ENCODE results near the gene RGS9BP.
A peak's percentile ranks its signal among the peaks of the same experiment; 100 is the strongest.

Gene RGS9BP

DNA sequence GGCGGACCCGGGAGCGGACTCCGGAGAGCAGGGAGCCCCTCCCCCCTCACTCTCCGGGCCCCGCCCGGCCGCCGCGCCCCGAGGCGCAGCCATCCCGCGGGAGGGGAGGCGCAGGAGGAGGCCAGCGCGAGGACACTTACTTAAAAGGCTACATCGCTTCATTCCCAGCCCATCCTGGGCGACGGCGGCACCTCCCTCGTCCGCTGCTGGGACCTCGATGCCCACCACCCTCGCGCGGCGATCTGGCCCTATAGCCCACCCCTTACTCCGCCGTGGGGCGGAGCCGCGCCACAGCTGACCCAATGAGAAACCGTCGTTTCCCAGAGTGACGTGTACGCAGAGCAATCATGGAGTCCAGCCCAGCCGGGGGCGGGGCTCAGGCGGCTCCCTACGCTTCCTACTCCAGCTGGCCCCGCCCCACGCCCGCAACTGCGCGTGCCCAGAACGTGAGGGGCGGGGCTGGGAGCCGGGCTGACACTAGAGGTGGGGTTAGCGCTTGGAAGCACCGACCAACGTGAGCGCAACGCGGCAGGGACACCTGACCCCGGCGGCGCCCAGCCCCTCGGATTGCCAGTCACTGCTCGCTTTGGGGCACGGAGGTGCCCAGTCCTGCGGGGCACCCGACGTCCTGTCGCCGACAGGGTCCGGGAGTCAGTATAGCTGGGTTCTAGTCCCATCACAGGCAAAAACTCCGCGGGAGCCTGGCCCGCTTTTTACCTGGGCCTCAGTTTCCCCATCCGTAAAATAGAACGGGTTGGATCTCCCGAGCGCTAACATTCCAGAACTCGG, 523 bp upstream of the RGS9BP start, which contains the start of gene ANKRD27:
TSS of gene ANKRD27 (minus strand) at position 250 of the 789 bp plus-strand sequence. CDS start 16,165 bp downstream, outside the sequence.
- TF ChIP-seq REST (IDR thresholded peaks at IDR 0.05; ENCODE audit: insufficient read depth in 1 of 2, low read depth in 2 of 2, low read length in 2 of 2) (no peak), POLR2AphosphoS5 (IDR thresholded peaks at IDR 0.05; ENCODE audit: low read depth, low read length) (no peak; the same call in 1 of the 2 replicates), FOXP2 (optimal IDR thresholded peaks at IDR 0.05; ENCODE audit: borderline replicate concordance, extremely low read depth, extremely low read length, insufficient read depth) (peak; percentile 6), TAF1 (IDR thresholded peaks at IDR 0.05; ENCODE audit: borderline replicate concordance, insufficient read depth, low read length) (peak; percentile 60; the same call in 1 of the 2 replicates), SIN3A (IDR thresholded peaks at IDR 0.05; ENCODE audit: borderline replicate concordance, insufficient read depth, low read length) (no peak)

GRCh38 chr19:32676186-32676894, 692 bp downstream of the RGS9BP start:
- TF ChIP-seq REST (IDR thresholded peaks at IDR 0.05; ENCODE audit: insufficient read depth in 1 of 2, low read depth in 2 of 2, low read length in 2 of 2) (no peak), SIN3A (IDR thresholded peaks at IDR 0.05; ENCODE audit: borderline replicate concordance, insufficient read depth, low read length) (no peak), FOXP2 (optimal IDR thresholded peaks at IDR 0.05; ENCODE audit: borderline replicate concordance, extremely low read depth, extremely low read length, insufficient read depth) (no peak), TAF1 (IDR thresholded peaks at IDR 0.05; ENCODE audit: borderline replicate concordance, insufficient read depth, low read length) (no peak), POLR2AphosphoS5 (IDR thresholded peaks at IDR 0.05; ENCODE audit: low read depth, low read length) (no peak)

GRCh38 chr19:32676895-32677359, 1.3 kb downstream of the RGS9BP start:
- TF ChIP-seq TAF1 (IDR thresholded peaks at IDR 0.05; ENCODE audit: borderline replicate concordance, insufficient read depth, low read length) (no peak), POLR2AphosphoS5 (IDR thresholded peaks at IDR 0.05; ENCODE audit: low read depth, low read length) (no peak), FOXP2 (optimal IDR thresholded peaks at IDR 0.05; ENCODE audit: borderline replicate concordance, extremely low read depth, extremely low read length, insufficient read depth) (no peak), SIN3A (IDR thresholded peaks at IDR 0.05; ENCODE audit: borderline replicate concordance, insufficient read depth, low read length) (no peak), REST (IDR thresholded peaks at IDR 0.05; ENCODE audit: insufficient read depth in 1 of 2, low read depth in 2 of 2, low read length in 2 of 2) (no peak)

DNA sequence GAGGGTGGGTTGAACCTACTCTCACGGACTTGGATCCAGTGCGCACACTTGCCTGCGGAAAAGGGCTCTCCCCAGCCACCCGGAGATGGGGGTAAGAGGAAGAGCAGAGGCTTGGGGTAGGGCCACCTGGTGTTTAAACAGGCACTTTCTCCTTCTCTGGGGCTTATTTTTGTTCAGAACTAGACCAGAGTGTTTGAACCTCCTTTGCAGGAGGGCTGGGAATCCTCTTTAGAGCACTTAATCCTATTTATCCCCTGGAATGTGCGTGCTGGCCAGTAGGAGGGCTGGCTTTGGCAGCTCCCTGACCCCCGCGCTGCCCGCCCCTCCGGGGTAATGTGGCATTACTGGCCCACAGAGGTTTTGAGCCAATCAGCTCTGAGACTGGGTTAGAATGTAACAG, 2.0 kb downstream of the RGS9BP start:
- TF ChIP-seq TAF1 (IDR thresholded peaks at IDR 0.05; ENCODE audit: borderline replicate concordance, insufficient read depth, low read length) = no peak

- TF ChIP-seq SIN3A (IDR thresholded peaks at IDR 0.05; ENCODE audit: borderline replicate concordance, insufficient read depth, low read length) (no peak), POLR2AphosphoS5 (IDR thresholded peaks at IDR 0.05; ENCODE audit: low read depth, low read length) (no peak)
Measured at GRCh38 chr19:32680986-32681385, 5.3 kb downstream of the RGS9BP start.

- TF ChIP-seq REST (IDR thresholded peaks at IDR 0.05; ENCODE audit: insufficient read depth in 1 of 2, low read depth in 2 of 2, low read length in 2 of 2) = no peak
- no peak for TF ChIP-seq FOXP2 (optimal IDR thresholded peaks at IDR 0.05; ENCODE audit: borderline replicate concordance, extremely low read depth, extremely low read length, insufficient read depth)
- TF ChIP-seq POLR2AphosphoS5 (IDR thresholded peaks at IDR 0.05; ENCODE audit: low read depth, low read length) = no peak
- no peak for TF ChIP-seq TAF1 (IDR thresholded peaks at IDR 0.05; ENCODE audit: borderline replicate concordance, insufficient read depth, low read length)
- TF ChIP-seq SIN3A (IDR thresholded peaks at IDR 0.05; ENCODE audit: borderline replicate concordance, insufficient read depth, low read length) = no peak
Measured at GRCh38 chr19:32682317-32682716, 6.7 kb downstream of the RGS9BP start.
